ENCODE data around the gene CTNND2.
"Not testable (repeated sequence)": the region's sequence is repeated elsewhere in the genome, so short reads cannot be mapped to it uniquely, and the experiment has no call there.

CTNND2 gene

GRCh38 chr5:11620172-11620571 is 284.1 kb downstream of the CTNND2 start:
- Histone ChIP-seq H3K4me1 (ENCODE audit: control insufficient read depth, low read length) (no peaks in the 10 kb centered on the region), H3K27ac (ENCODE audit: low read depth, low read length) (no peak overlapping the region), H3K4me2 (ENCODE audit: low read length) (no peak overlapping the region), H3K9me3 (ENCODE audit: control insufficient read depth, insufficient read depth, low read length) (no peaks in the 10 kb centered on the region), H3K79me2 (ENCODE audit: control insufficient read depth, low read length) (no peaks in the 10 kb centered on the region), H3F3A (ENCODE audit: control insufficient read depth, insufficient read depth) (no peaks in the 10 kb centered on the region), H3K4me3 (ENCODE audit: low read length) (no peak overlapping the region), H3K9me2 (replicated peaks; ENCODE audit: control insufficient read depth, low read length) (no peaks in the 10 kb centered on the region), H3K27me3 (ENCODE audit: control insufficient read depth, low read length) (no peaks in the 10 kb centered on the region), H3K36me3 (ENCODE audit: control insufficient read depth, low read length) (no peaks in the 10 kb centered on the region), H4K20me1 (ENCODE audit: control insufficient read depth, insufficient read depth, low read depth, low read length) (no peaks in the 10 kb centered on the region)
- TF ChIP-seq CTCF (IDR thresholded peaks at IDR 0.05; ENCODE audit: low read depth, low read length, poor library complexity, severe bottlenecking) (no peak), EZH2phosphoT487 (IDR thresholded peaks at IDR 0.05; ENCODE audit: borderline replicate concordance, low read length) (no peak)

DNA sequence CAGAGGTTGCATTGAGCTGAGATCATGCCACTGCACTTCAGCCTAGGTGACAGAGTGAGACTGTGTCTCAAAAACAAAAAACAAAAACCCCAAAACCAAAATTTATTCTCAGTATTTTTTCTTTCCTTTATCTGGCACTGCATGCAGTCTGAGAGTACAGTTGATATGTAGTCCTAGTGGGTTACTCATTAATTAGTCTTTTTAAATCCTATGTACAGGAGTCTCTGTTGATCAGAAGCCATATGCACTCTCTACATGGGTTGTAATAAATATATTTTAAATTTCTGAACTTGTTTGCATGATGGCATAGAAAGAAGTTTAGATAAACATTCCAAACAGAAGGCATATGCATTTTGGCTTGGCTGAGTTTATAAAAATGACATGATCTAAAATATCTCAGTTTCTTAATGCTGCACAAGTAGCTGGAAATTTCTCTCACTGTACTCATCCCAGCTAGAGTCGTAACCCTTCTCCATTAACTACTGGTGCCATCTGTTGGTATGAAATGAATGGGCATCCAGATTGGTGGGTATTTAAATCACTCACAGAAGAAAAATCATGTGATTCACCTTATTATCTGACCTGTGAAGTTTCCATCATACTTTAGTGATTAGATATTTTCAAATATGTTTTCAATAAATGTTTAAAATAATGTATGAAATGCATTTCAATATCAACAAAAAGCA is 284.8 kb downstream of the CTNND2 start:
- no peaks in the 10 kb centered on the region for H3K4me1 ChIP-seq (ENCODE audit: control insufficient read depth, low read length)

GRCh38 chr5:11617080-11617479 is 287.2 kb downstream of the CTNND2 start:
- Histone ChIP-seq H3K4me3 (ENCODE audit: low read length) (no peak overlapping the region), H3K27ac (ENCODE audit: low read depth, low read length) (no peak overlapping the region), H3F3A (ENCODE audit: control insufficient read depth, insufficient read depth) (no peaks in the 10 kb centered on the region), H3K4me1 (ENCODE audit: control insufficient read depth, low read length) (no peaks in the 10 kb centered on the region), H3K9me3 (ENCODE audit: control insufficient read depth, insufficient read depth, low read length) (no peaks in the 10 kb centered on the region), H3K79me2 (ENCODE audit: control insufficient read depth, low read length) (no peaks in the 10 kb centered on the region), H3K36me3 (ENCODE audit: control insufficient read depth, low read length) (no peaks in the 10 kb centered on the region), H4K20me1 (ENCODE audit: control insufficient read depth, insufficient read depth, low read depth, low read length) (no peaks in the 10 kb centered on the region), H3K4me2 (ENCODE audit: low read length) (no peak overlapping the region), H3K27me3 (ENCODE audit: control insufficient read depth, low read length) (no peaks in the 10 kb centered on the region), H3K9me2 (replicated peaks; ENCODE audit: control insufficient read depth, low read length) (no peaks in the 10 kb centered on the region)
- TF ChIP-seq EZH2phosphoT487 (IDR thresholded peaks at IDR 0.05; ENCODE audit: borderline replicate concordance, low read length) (no peak), CTCF (IDR thresholded peaks at IDR 0.05; ENCODE audit: low read depth, low read length, poor library complexity, severe bottlenecking) (no peak)

More for the DNA sequence above, 284.8 kb downstream of the CTNND2 start:
- TF ChIP-seq CTCF (IDR thresholded peaks at IDR 0.05; ENCODE audit: low read depth, low read length, poor library complexity, severe bottlenecking) (no peak), EZH2phosphoT487 (IDR thresholded peaks at IDR 0.05; ENCODE audit: borderline replicate concordance, low read length) (no peak)
- Histone ChIP-seq H3K27ac (ENCODE audit: low read depth, low read length) (no peak overlapping the region), H3K79me2 (ENCODE audit: control insufficient read depth, low read length) (no peaks in the 10 kb centered on the region), H3K9me3 (ENCODE audit: control insufficient read depth, insufficient read depth, low read length) (no peaks in the 10 kb centered on the region), H3F3A (ENCODE audit: control insufficient read depth, insufficient read depth) (no peaks in the 10 kb centered on the region), H3K4me2 (ENCODE audit: low read length) (no peak overlapping the region), H4K20me1 (ENCODE audit: control insufficient read depth, insufficient read depth, low read depth, low read length) (no peaks in the 10 kb centered on the region), H3K4me3 (ENCODE audit: low read length) (no peak overlapping the region), H3K27me3 (ENCODE audit: control insufficient read depth, low read length) (no peaks in the 10 kb centered on the region), H3K9me2 (replicated peaks; ENCODE audit: control insufficient read depth, low read length) (no peaks in the 10 kb centered on the region), H3K36me3 (ENCODE audit: control insufficient read depth, low read length) (no peaks in the 10 kb centered on the region)

GRCh38 chr5:11616624-11617023 is 287.6 kb downstream of the CTNND2 start:
- not testable (repeated sequence) for H3K9me2 ChIP-seq (replicated peaks; ENCODE audit: control insufficient read depth, low read length); H3K4me3 ChIP-seq (ENCODE audit: low read length); H3K79me2 ChIP-seq (ENCODE audit: control insufficient read depth, low read length); H3K27me3 ChIP-seq (ENCODE audit: control insufficient read depth, low read length); H3K27ac ChIP-seq (ENCODE audit: low read depth, low read length); H3K4me1 ChIP-seq (ENCODE audit: control insufficient read depth, low read length); H3F3A ChIP-seq (ENCODE audit: control insufficient read depth, insufficient read depth); H3K36me3 ChIP-seq (ENCODE audit: control insufficient read depth, low read length); H4K20me1 ChIP-seq (ENCODE audit: control insufficient read depth, insufficient read depth, low read depth, low read length); H3K9me3 ChIP-seq (ENCODE audit: control insufficient read depth, insufficient read depth, low read length); H3K4me2 ChIP-seq (ENCODE audit: low read length)

Measured in DOHH2 (cell line).